ENCODE measurements around the gene TCP1. TPM values are rescaled to one million over a fixed set of nuclear protein-coding genes. Genes with fewer than 3 reads are reported as not detected.
"Not testable (repeated sequence)": the region's sequence is repeated elsewhere in the genome, so short reads cannot be mapped to it uniquely, and the experiment has no call there.

Gene TCP1
- polyA plus RNA-seq, 1 experiment, result 144 TPM

GRCh38 chr6:159821726-159822125 is 32.3 kb upstream of the TCP1 start:
- ChIA-PET CTCF (interaction anchor here (0.6 to 2.3 kb wide), 2 partner anchors 12 to 1510 kb away, joined by 5 to 14 read pairs; no protein-coding TSS in a partner anchor), POLR2A (no interaction called here)
- no peak for TF ChIP-seq CTCF (IDR thresholded peaks at IDR 0.05; ENCODE audit: insufficient read depth, low read depth, low read length)
- DNase-seq (ENCODE audit: low read depth), result no peak
- Histone ChIP-seq H3K4me3 (ENCODE audit: low read depth, low read length) (no peak overlapping the region), H3K27me3 (ENCODE audit: control insufficient read depth, insufficient read depth, low read length) (peaks cover 8% of the 10 kb centered on the region), H3K36me3 (ENCODE audit: control insufficient read depth, insufficient read depth, low read length) (no peaks in the 10 kb centered on the region)

GRCh38 chr6:159821122-159821521 is 31.7 kb upstream of the TCP1 start:
- no peak for DNase-seq (ENCODE audit: low read depth)
- ChIA-PET CTCF (no interaction called here), POLR2A (no interaction called here)
- Histone ChIP-seq H3K36me3 (ENCODE audit: control insufficient read depth, insufficient read depth, low read length) (no peaks in the 10 kb centered on the region), H3K4me3 (ENCODE audit: low read depth, low read length) (no peak overlapping the region), H3K27me3 (ENCODE audit: control insufficient read depth, insufficient read depth, low read length) (peaks cover 8% of the 10 kb centered on the region)
- no peak for TF ChIP-seq CTCF (IDR thresholded peaks at IDR 0.05; ENCODE audit: insufficient read depth, low read depth, low read length)

GRCh38 chr6:159819932-159820640 is 30.7 kb upstream of the TCP1 start:
- no peak overlapping the region for H3K4me3 ChIP-seq (ENCODE audit: low read depth, low read length)
- peaks cover 8% of the 10 kb centered on the region for H3K27me3 ChIP-seq (ENCODE audit: control insufficient read depth, insufficient read depth, low read length)
- CTCF ChIA-PET, result interaction anchor here (0.8 to 1.1 kb wide), 2 partner anchors 10 to 14 kb away, joined by 3 read pairs; no protein-coding TSS in a partner anchor
- no peaks in the 10 kb centered on the region for H3K36me3 ChIP-seq (ENCODE audit: control insufficient read depth, insufficient read depth, low read length)
- no peak for DNase-seq (ENCODE audit: low read depth)
- POLR2A ChIA-PET, result no interaction called here
- TF ChIP-seq CTCF (IDR thresholded peaks at IDR 0.05; ENCODE audit: insufficient read depth, low read depth, low read length), result no peak

- CTCF ChIA-PET, result no interaction called here
- POLR2A ChIA-PET, result no interaction called here
- Histone ChIP-seq H3K4me3 (ENCODE audit: low read depth, low read length) (no peak overlapping the region), H3K27me3 (ENCODE audit: control insufficient read depth, insufficient read depth, low read length) (peaks cover 8% of the 10 kb centered on the region), H3K36me3 (ENCODE audit: control insufficient read depth, insufficient read depth, low read length) (no peaks in the 10 kb centered on the region)
- DNase-seq (ENCODE audit: low read depth), result no peak
- TF ChIP-seq CTCF (IDR thresholded peaks at IDR 0.05; ENCODE audit: insufficient read depth, low read depth, low read length), result no peak
Observed at GRCh38 chr6:159819098-159819497, 29.7 kb upstream of the TCP1 start.

GRCh38 chr6:159817951-159818739 is 28.7 kb upstream of the TCP1 start:
- ChIA-PET POLR2A (no interaction called here), CTCF (no interaction called here)
- no peak overlapping the region for H3K4me3 ChIP-seq (ENCODE audit: low read depth, low read length)
- no peaks in the 10 kb centered on the region for H3K36me3 ChIP-seq (ENCODE audit: control insufficient read depth, insufficient read depth, low read length)
- peaks cover 8% of the 10 kb centered on the region for H3K27me3 ChIP-seq (ENCODE audit: control insufficient read depth, insufficient read depth, low read length)
- no peak for TF ChIP-seq CTCF (IDR thresholded peaks at IDR 0.05; ENCODE audit: insufficient read depth, low read depth, low read length)
- DNase-seq (ENCODE audit: low read depth), result no peak

- H3K36me3 ChIP-seq (ENCODE audit: control insufficient read depth, insufficient read depth, low read length); H3K27me3 ChIP-seq (ENCODE audit: control insufficient read depth, insufficient read depth, low read length); POLR2A ChIA-PET; H3K4me3 ChIP-seq (ENCODE audit: low read depth, low read length); DNase-seq (ENCODE audit: low read depth); CTCF ChIA-PET: not testable (repeated sequence)
Observed at GRCh38 chr6:159816775-159817174, 27.4 kb upstream of the TCP1 start.

Measured in BJ (cell line).